GM18867 (cell line): ENCODE results near the gene CCNG1.
A peak's percentile ranks its signal among the peaks of the same experiment; 100 is the strongest.

Experiments
- ATAC-seq: cut with Tn5 transposase; IDR thresholded peaks from one replicate; pipeline ENCODE4 v1.9.1; 2021; ENCODE audit warnings: mild to moderate bottlenecking, moderate library complexity; ENCODE audit not compliant: unreplicated experiment

The CCNG1 gene

GRCh38 chr5:163478126-163478981, 41.0 kb downstream of the CCNG1 start:
- no peak for ATAC-seq

GRCh38 chr5:163478982-163479271, 41.5 kb downstream of the CCNG1 start:
- ATAC-seq = no peak

- peak; percentile 44 for ATAC-seq
These were observed 51.8 kb downstream of the CCNG1 start for GRCh38 chr5:163489055-163489744.

GRCh38 chr5:163489745-163490075, 52.3 kb downstream of the CCNG1 start:
- no peak for ATAC-seq
